Small intestine (tissue), 7 donors: Measurements from ENCODE around the gene MYBPH. TPM values are rescaled to one million over a fixed set of nuclear protein-coding genes. Genes with fewer than 3 reads are reported as not detected.

Experiments
- DNase-seq, 2 donors: peaks; one replicate each; pipeline versions ENCODE4 v3.0.0 to v3.0.0-alpha.2; 2013
- FAIRE-seq: peaks from 2 replicates; lab custom pipeline; 2012; peaks lifted over from hg19 to GRCh38; lab: Jason Lieb, UNC
- H3K27ac ChIP-seq, 3 donors: one replicate each; pipeline ENCODE4 v1.5.1; 2013; ENCODE audit warnings: low read length in 2 of 3, mild to moderate bottlenecking in 2 of 3, control low read depth in 1 of 3, inconsistent platforms in 1 of 3, low read depth in 1 of 3, moderate library complexity in 1 of 3
- H3K27me3 ChIP-seq, 3 donors: one replicate each; pipeline ENCODE4 v1.6.1; 2013; ENCODE audit warnings: low read length in 3 of 3, inconsistent platforms in 1 of 3; ENCODE audit not compliant: control insufficient read depth in 3 of 3, insufficient read depth in 3 of 3
- H3K36me3 ChIP-seq, 3 donors: one replicate each; pipeline ENCODE4 v1.6.1; 2013; ENCODE audit warnings: low read length in 3 of 3, inconsistent platforms in 1 of 3, low read depth in 1 of 3, mild to moderate bottlenecking in 1 of 3, moderate library complexity in 1 of 3; ENCODE audit not compliant: control insufficient read depth in 3 of 3, insufficient read depth in 2 of 3
- H3K4me1 ChIP-seq, 3 donors: one replicate each; pipeline ENCODE4 v1.6.1; 2013; ENCODE audit warnings: low read length in 2 of 3, inconsistent platforms in 1 of 3, low read depth in 1 of 3, mild to moderate bottlenecking in 1 of 3, moderate library complexity in 1 of 3; ENCODE audit not compliant: control insufficient read depth in 3 of 3, insufficient read depth in 2 of 3
- H3K4me3 ChIP-seq, 3 donors: one replicate each; pipeline ENCODE4 v1.5.1; 2013; ENCODE audit warnings: low read length in 3 of 3, control low read depth in 1 of 3, inconsistent platforms in 1 of 3, low read depth in 1 of 3, mild to moderate bottlenecking in 1 of 3, moderate library complexity in 1 of 3
- H3K9me3 ChIP-seq, 2 donors: one replicate each; pipeline ENCODE4 v1.6.1; 2013; ENCODE audit warnings: low read depth in 1 of 2, low read length in 1 of 2; ENCODE audit not compliant: control insufficient read depth in 2 of 2, insufficient read depth in 1 of 2
- WGBS, 3 donors: extraction: QIAGEN DNeasy Blood & Tissue Kit; methylation state at CpG; one replicate each; pipeline ENCODE4 v1.1.7; 2013; 5-methylcytosine and 5-hydroxymethylcytosine counted together
- polyA plus RNA-seq, 4 donors: library from polyadenylated mRNA; stranded (reverse) in 3 of 4; unstranded in 1 of 4; fragments of 200-250 nt in 3 of 4; fragments of 120-200 nt in 1 of 4; gene quantifications; one replicate each; pipeline versions ENCODE4 v1.2.1 to v1.2.3, GENCODE V29; 2013
- donor health status: healthy with polysubstance abuse.
- donor health status: control.
- donor health status: control.
- donor health status: Bipolar disorder and iron deficiency.
- donor health status: healthy.

The MYBPH gene
- polyA plus RNA-seq, 4 donors: 1.1 TPM; not detected in 3

GRCh38 chr1:203206129-203206687 is 30.6 kb upstream of the MYBPH start:
- Histone ChIP-seq H3K4me1 (no peaks in the 10 kb centered on the region), H3K36me3 (no peaks in the 10 kb centered on the region), H3K4me3 (no peak overlapping the region), H3K9me3 (no peaks in the 10 kb centered on the region), H3K27me3 (no peaks in the 10 kb centered on the region), H3K27ac (no peak overlapping the region)
- WGBS, 3 donors: 88 to 89% (median 89%) methylated on average over 5 of the region's 5 CpGs
- DNase-seq: no peak
- FAIRE-seq: no peak

GRCh38 chr1:203204756-203205155 is 29.1 kb upstream of the MYBPH start:
- Histone ChIP-seq H3K36me3 (no peaks in the 10 kb centered on the region), H3K27me3 (peaks cover 0 to 7% (median 0%) of the 10 kb centered on the region in 3 donors), H3K4me1 (no peaks in the 10 kb centered on the region), H3K9me3 (no peaks in the 10 kb centered on the region), H3K4me3 (no peak overlapping the region), H3K27ac (no peak overlapping the region)
- 76 to 78% (median 77%) methylated on average over 2 of the region's 2 CpGs for WGBS, 3 donors
- FAIRE-seq: no peak
- no peak for DNase-seq

GRCh38 chr1:203202431-203203245 is 27.0 kb upstream of the MYBPH start:
- FAIRE-seq: no peak
- no peak for DNase-seq
- H3K27ac ChIP-seq: peak overlapping the region in 1 of 3 donors; percentile 76
- no peaks in the 10 kb centered on the region for H3K36me3 ChIP-seq
- no peak overlapping the region for H3K4me3 ChIP-seq
- no peaks in the 10 kb centered on the region for H3K9me3 ChIP-seq
- H3K4me1 ChIP-seq: no peaks in the 10 kb centered on the region
- H3K27me3 ChIP-seq: peaks cover 0 to 8% (median 0%) of the 10 kb centered on the region in 3 donors
- 75 to 84% (median 78%) methylated on average over 15 of the region's 15 CpGs for WGBS, 3 donors

- no peaks in the 10 kb centered on the region for H3K9me3 ChIP-seq
- FAIRE-seq: no peak
Measured at GRCh38 chr1:203201516-203202205, 26.0 kb upstream of the MYBPH start.

GRCh38 chr1:203200916-203201315 is 25.3 kb upstream of the MYBPH start:
- DNase-seq (no peak), FAIRE-seq (no peak)
- no peaks in the 10 kb centered on the region for H3K36me3 ChIP-seq
- peaks cover 0 to 8% (median 0%) of the 10 kb centered on the region in 3 donors for H3K27me3 ChIP-seq
- no peaks in the 10 kb centered on the region for H3K4me1 ChIP-seq
- no peak overlapping the region for H3K4me3 ChIP-seq
- peak overlapping the region in 1 of 3 donors; percentile 68 for H3K27ac ChIP-seq
- 44 to 72% (median 71%) methylated on average over 1 of the region's 1 CpG for WGBS, 3 donors
- no peaks in the 10 kb centered on the region for H3K9me3 ChIP-seq

More at GRCh38 chr1:203201516-203202205, 26.0 kb upstream of the MYBPH start:
- no peak overlapping the region for H3K4me3 ChIP-seq
- H3K27me3 ChIP-seq: peaks cover 0 to 8% (median 0%) of the 10 kb centered on the region in 3 donors
- no peaks in the 10 kb centered on the region for H3K4me1 ChIP-seq
- WGBS, 3 donors: 70 to 91% (median 81%) methylated on average over 10 of the region's 10 CpGs
- H3K27ac ChIP-seq: peak overlapping the region in 1 of 3 donors; percentile 43
- no peak for DNase-seq
- H3K36me3 ChIP-seq: no peaks in the 10 kb centered on the region

- H3K27me3 ChIP-seq: peaks cover 0 to 8% (median 0%) of the 10 kb centered on the region in 3 donors
- H3K9me3 ChIP-seq: no peaks in the 10 kb centered on the region
- no peak overlapping the region for H3K4me3 ChIP-seq
- H3K36me3 ChIP-seq: no peaks in the 10 kb centered on the region
- DNase-seq: no peak
- 56 to 71% (median 68%) methylated on average over 8 of the region's 8 CpGs for WGBS, 3 donors
- H3K4me1 ChIP-seq: no peaks in the 10 kb centered on the region
- no peak for FAIRE-seq
- H3K27ac ChIP-seq: peak overlapping the region in 1 of 3 donors; percentile 68
Measured at GRCh38 chr1:203199816-203200571, 24.4 kb upstream of the MYBPH start.

GRCh38 chr1:203199481-203199815 is 23.8 kb upstream of the MYBPH start:
- H3K27ac ChIP-seq: peak overlapping the region in 1 of 3 donors; percentile 67
- peaks cover 0 to 8% (median 0%) of the 10 kb centered on the region in 3 donors for H3K27me3 ChIP-seq
- DNase-seq (no peak), FAIRE-seq (no peak)
- no peak overlapping the region for H3K4me3 ChIP-seq
- WGBS, 3 donors: 78 to 91% (median 91%) methylated on average over 6 of the region's 6 CpGs
- no peaks in the 10 kb centered on the region for H3K36me3 ChIP-seq
- H3K9me3 ChIP-seq: no peaks in the 10 kb centered on the region
- H3K4me1 ChIP-seq: no peaks in the 10 kb centered on the region

GRCh38 chr1:203199002-203199401 is 23.4 kb upstream of the MYBPH start:
- no peak for DNase-seq
- peaks cover 0 to 8% (median 0%) of the 10 kb centered on the region in 3 donors for H3K27me3 ChIP-seq
- no peak for FAIRE-seq
- no peaks in the 10 kb centered on the region for H3K9me3 ChIP-seq
- H3K36me3 ChIP-seq: no peaks in the 10 kb centered on the region
- WGBS, 3 donors: 72 to 88% (median 84%) methylated on average over 3 of the region's 3 CpGs
- H3K4me1 ChIP-seq: no peaks in the 10 kb centered on the region
- no peak overlapping the region for H3K27ac ChIP-seq
- no peak overlapping the region for H3K4me3 ChIP-seq
